Mesodermal cell (in vitro differentiated cells): ENCODE results near the gene SIL1.
"Not testable (repeated sequence)": the region's sequence is repeated elsewhere in the genome, so short reads cannot be mapped to it uniquely, and the experiment has no call there.

ENCODE experiments used
- H3K27ac ChIP-seq: 2 replicates; pipeline ENCODE4 v1.7.0; 2013; ENCODE audit warnings: mild to moderate bottlenecking, low read depth, low read length, moderate library complexity; ENCODE audit not compliant: severe bottlenecking
- H3K36me3 ChIP-seq: 2 replicates; pipeline ENCODE4 v1.7.1; 2013; ENCODE audit warnings: mild to moderate bottlenecking, low read length, moderate library complexity; ENCODE audit not compliant: control insufficient read depth, insufficient read depth
- H3K4me1 ChIP-seq: one replicate; pipeline ENCODE4 v1.7.1; 2013; ENCODE audit warnings: mild to moderate bottlenecking, low read length; ENCODE audit not compliant: insufficient read depth, control insufficient read depth, poor library complexity, severe bottlenecking
- H3K4me3 ChIP-seq: 2 replicates; pipeline ENCODE4 v1.7.0; 2013; ENCODE audit warnings: low read length, control low read depth, mild to moderate bottlenecking; ENCODE audit not compliant: insufficient read depth, poor library complexity, severe bottlenecking; ENCODE audit errors: extremely low read depth
- H3K9me3 ChIP-seq: 2 replicates; pipeline ENCODE4 v1.7.1; 2013; ENCODE audit warnings: mild to moderate bottlenecking, low read length, moderate library complexity; ENCODE audit not compliant: control insufficient read depth
- WGBS, 2 experiments: methylation state at CpG; one replicate each; pipeline ENCODE4 v1.1.5; 2013; ENCODE audit warnings: missing lambda C conversion rate in 2 of 2; ENCODE audit not compliant: insufficient coverage in 2 of 2; 5-methylcytosine and 5-hydroxymethylcytosine counted together

SIL1 gene

DNA sequence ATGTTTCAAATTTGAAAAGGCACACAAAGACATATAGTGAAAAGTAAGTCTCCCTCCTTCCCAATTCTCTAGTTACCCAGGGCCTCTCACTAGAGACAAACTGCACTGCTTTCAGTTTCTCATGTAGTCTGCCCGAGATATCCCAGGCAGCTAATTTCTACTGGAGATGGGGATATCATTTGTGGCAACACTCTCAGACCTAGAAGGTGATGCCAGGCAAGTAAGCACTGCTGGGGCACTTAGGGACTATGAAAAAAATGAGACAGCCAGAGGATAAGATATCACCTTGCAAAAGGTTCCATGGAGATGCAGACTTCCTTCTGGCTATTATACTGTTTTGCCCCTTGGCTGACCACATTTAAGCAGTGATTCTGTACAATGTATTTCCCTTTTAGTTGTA lies 12.6 kb downstream of the SIL1 start:
- Histone ChIP-seq H3K27ac (no peak overlapping the region), H3K4me1 (peaks cover 15% of the 10 kb centered on the region), H3K4me3 (no peak overlapping the region), H3K36me3 (no peaks in the 10 kb centered on the region), H3K9me3 (no peaks in the 10 kb centered on the region)
- WGBS, 2 experiments, result 100% methylated on average over 1 of the region's 1 CpG; no CpG with 5 or more reads in 1 of the 2 experiments

DNA sequence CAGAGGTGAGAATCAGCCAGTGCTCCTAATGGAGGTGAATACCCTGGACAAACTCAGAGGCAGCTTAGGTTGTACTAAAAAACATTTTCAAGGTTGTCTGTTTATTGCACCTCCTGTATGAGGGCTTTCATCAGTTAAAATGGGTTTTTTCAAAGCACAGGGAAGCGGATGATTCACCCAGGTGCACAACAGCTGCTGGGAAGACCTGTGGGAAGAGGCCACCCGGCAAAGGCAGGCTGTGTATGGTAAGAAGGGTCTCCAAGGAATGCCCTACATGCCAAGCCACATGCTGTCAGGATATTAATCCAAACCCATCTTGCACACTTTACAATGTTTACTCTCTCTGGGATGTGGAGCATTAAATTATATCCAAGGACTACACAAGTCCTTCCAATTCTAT lies 14.7 kb downstream of the SIL1 start:
- Histone ChIP-seq H3K9me3 (no peaks in the 10 kb centered on the region), H3K36me3 (no peaks in the 10 kb centered on the region), H3K4me1 (peaks cover 16% of the 10 kb centered on the region), H3K27ac (no peak overlapping the region), H3K4me3 (no peak overlapping the region)
- WGBS, 2 experiments, result 78 to 87% methylated on average over 1 to 2 of the region's 2 CpGs

DNA sequence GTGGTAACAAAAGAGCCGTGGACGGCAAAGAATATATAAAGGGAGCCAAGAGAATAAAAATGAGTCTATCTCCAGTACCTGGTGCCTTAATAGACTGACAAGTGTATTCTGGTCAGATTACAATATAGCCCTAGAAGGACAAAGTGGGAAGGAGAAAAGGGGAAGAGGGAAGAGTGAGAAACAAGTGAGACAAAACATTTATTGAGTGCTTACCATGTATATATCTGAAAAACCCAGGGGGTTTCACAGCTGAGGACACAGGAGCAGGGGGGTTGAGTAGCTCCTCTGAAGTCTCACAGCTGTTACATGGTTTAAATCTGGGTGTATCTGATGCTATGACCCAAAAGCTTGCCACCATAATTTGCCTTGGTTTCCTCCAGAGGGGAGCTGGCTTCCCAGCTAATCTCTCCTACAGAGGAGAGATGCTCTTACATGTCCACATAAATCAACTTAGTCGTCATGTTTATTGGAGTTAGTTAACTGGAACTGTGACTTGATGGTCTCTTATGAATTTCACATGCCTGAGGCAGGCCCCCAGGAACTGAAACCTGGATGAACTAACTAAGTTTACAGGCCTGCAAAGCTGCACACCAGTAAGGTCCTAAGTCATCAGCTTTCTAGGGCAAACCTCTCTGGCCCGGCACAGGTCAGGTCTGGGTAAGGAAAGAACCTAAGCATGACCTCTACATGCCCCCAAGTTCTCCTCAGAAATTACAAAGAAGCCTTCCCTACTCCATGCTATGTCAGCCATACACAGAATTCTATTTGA lies 15.5 kb downstream of the SIL1 start:
- Histone ChIP-seq H3K4me1 (peaks cover 21% of the 10 kb centered on the region), H3K27ac (no peak overlapping the region), H3K36me3 (no peaks in the 10 kb centered on the region), H3K4me3 (no peak overlapping the region), H3K9me3 (no peaks in the 10 kb centered on the region)
- WGBS, 2 experiments, result 100% methylated on average over 1 to 3 of the region's 4 CpGs

DNA sequence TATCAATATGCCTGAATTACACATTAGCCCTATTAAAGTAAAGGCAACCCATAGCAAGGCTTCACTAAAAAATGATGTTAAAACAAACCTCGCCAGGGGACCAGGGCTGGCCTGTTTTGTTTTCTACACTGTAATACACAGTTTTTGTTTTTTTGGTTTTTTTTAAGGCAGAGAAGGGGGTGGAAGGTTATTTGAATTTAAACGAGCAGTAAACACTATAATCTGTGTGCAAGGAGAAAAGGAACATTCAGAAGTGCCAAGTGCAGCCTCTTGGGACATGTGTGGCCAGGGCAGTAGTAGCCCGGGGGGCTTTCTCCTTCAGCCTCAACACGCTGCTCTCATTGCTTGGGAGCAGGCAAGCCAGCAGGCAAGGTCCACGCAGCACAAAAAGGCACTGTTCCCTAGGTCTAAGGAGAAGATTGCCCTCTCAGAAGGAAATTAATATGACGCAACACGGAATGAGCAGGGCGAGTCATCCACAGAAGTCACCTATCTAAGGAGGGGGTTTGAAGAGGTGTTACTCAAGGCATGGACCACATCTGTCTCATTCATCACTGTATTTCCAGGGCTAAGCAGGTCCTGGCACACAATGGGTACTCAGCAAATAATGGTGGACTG lies 16.2 kb downstream of the SIL1 start:
- H3K4me1 ChIP-seq, result peaks cover 21% of the 10 kb centered on the region
- no peaks in the 10 kb centered on the region for H3K36me3 ChIP-seq
- no peak overlapping the region for H3K4me3 ChIP-seq
- whole genome bisulfite sequencing, 2 experiments, result 84 to 86% methylated on average over 5 to 7 of the region's 8 CpGs
- no peak overlapping the region for H3K27ac ChIP-seq
- no peaks in the 10 kb centered on the region for H3K9me3 ChIP-seq

DNA sequence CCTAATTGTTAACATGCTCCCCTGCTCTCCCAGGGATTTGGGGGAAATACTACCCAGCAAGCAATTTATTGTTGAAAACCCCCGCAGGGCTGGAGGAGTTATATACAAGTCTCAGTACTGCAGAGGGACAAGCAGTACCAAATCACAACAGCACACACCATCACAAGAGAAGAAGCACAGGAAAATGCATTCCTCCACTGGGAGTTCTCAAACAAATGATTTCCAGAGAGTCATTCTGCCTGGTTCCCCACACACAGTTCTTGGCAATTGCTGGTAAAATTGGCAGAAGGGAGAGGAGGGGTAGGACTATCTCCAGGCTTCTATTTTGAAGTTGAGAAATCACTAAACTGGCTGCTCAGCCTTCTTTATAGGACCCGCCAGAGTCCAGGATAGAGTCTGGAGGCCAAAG lies 16.8 kb downstream of the SIL1 start:
- H3K36me3 ChIP-seq, result no peaks in the 10 kb centered on the region
- H3K4me1 ChIP-seq, result peaks cover 21% of the 10 kb centered on the region
- H3K27ac ChIP-seq, result no peak overlapping the region
- H3K9me3 ChIP-seq, result no peaks in the 10 kb centered on the region
- H3K4me3 ChIP-seq, result no peak overlapping the region
- 80% methylated on average over 1 of the region's 2 CpGs; no CpG with 5 or more reads in 1 of the 2 experiments for WGBS, 2 experiments

DNA sequence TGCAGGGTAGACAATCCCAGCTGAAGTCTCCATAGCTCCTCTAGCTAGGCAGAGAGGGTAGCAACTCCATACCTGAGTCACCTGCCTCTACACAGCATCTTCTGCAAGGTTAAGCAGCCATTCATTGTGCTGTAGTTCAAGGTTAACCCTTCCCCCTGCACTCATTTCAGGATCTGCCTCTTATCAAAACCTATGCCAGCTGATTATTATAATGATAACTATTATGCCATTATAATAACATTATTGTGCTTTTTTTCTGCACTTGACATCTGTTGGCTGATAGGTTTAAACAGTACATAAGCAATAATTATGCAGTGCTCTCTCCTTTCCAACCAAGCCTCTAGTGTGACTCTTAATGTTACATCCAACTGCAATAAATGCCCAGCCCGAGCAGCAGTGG lies 17.3 kb downstream of the SIL1 start:
- Histone ChIP-seq H3K4me3 (no peak overlapping the region), H3K9me3 (no peaks in the 10 kb centered on the region), H3K4me1 (peaks cover 21% of the 10 kb centered on the region), H3K27ac (no peak overlapping the region), H3K36me3 (no peaks in the 10 kb centered on the region)
- WGBS, 2 experiments, result 70 to 100% methylated on average over 1 of the region's 1 CpG

DNA sequence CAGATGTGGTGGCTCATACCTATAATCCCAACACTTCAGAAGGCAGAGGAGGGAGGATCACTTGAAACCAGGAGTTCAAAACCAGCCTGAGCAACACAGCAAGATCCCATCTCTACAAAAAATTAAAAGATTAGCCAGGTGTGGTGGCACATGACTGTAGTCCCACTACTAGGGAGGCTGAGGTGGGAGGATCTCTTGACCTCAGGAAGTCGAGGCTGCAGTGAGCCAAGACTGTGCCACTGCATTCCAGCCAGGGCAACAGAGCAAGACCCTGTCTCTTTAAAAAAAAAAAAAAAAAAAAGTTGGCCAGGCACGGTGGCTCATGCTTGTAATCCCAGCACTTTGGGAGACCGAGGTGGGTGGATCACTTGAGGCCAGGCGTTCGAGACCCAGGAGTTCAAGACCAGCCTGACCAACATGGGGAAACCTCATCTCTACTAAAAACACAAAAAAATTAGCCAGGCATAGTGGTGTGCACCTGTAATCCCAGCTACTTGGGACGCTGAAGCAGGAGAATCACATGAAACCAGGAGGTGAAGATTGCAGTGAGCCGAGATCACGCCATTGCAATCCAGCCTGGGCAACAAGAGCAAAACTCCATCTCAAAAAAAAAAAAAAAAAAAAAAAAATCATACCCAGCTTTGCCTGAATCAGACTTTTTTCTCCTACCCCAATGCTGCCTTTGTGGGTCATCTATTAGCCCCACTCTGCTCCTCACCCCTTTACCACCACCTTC lies 18.2 kb downstream of the SIL1 start:
- 100% methylated on average over 2 of the region's 8 CpGs for WGBS, 2 experiments
- not testable (repeated sequence) for H3K9me3 ChIP-seq, H3K4me3 ChIP-seq, H3K36me3 ChIP-seq, H3K27ac ChIP-seq
- peaks cover 21% of the 10 kb centered on the region for H3K4me1 ChIP-seq

DNA sequence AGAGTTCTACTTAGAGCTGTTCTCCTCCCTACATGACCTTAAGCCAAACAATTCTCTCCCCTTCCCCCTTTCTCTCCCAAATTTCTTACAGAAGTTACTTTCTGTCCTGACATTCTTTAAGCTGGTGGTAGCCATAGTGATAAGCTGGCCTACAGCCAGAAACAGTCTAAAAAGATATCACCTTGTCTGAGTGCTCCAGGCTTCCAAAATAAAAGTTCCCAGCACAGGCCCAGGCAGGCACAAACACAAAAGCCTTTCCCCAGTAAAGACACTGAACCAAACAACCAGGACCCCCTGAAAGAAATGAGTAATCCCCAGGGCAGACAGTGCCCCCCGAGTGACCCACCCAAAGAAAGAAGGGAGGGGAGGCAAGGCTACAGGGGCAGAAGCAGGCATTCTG lies 19.2 kb downstream of the SIL1 start:
- WGBS, 2 experiments, result 0 to 20% methylated on average over 1 of the region's 1 CpG
- H3K4me1 ChIP-seq, result peaks cover 21% of the 10 kb centered on the region
- H3K27ac ChIP-seq, result peak overlapping the region; percentile 81
- H3K9me3 ChIP-seq, result no peaks in the 10 kb centered on the region
- no peak overlapping the region for H3K4me3 ChIP-seq
- H3K36me3 ChIP-seq, result no peaks in the 10 kb centered on the region

DNA sequence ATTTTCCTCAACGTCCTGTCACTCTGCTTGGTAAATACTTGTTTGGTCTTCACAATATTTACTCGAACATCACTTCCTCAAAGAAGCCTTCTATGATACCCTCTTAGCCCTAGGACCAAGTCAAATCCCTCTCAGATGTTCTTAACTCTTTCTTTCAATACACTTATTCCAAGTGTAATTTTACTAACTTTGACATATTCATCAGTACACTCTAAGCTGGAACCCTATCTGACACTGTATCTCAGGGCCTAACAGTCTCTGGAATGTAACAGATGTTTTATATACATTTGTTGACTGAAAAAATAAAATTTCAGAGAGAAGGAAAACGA lies 19.6 kb downstream of the SIL1 start:
- whole genome bisulfite sequencing, 2 experiments, result 50 to 76% methylated on average over 2 to 3 of the region's 3 CpGs
- Histone ChIP-seq H3K36me3 (no peaks in the 10 kb centered on the region), H3K9me3 (no peaks in the 10 kb centered on the region), H3K4me1 (peaks cover 21% of the 10 kb centered on the region), H3K4me3 (no peak overlapping the region), H3K27ac (peak overlapping the region; percentile 81)

DNA sequence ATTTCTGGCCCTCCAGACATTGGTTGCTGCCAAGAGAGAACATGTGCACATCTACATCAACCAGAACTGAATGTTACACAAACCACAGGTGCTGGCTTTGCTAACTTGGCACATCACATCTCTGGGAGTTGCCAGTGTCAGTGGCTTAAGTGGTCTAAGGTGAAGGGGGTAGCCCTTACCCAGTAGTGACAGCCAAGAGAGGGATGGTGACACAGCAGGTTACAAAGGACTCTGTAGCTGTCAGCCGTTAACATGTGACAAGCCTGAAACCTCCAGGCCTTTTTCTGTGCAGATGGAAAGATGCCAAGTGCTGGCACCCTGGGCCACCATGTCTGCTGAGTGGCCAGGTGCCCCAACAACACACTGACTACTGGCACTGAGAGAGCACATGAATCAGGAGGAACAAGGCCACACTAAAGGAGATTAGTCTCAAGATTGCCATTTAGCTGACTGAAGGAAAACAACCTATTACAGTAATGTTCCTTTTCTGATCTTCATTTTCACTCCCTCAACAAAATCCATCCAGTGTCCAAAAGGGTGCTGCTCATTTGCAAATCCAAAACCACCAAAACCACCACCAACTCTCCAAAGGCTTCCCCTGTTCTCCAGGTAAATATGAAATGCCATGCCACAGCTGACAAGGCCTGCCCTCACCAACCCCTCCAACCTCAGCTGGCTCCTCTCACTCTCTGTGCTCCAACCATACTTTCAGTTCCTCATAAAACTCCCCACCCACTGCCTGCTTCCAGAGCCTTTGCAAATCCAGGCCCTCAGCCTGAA lies 20.2 kb downstream of the SIL1 start:
- Histone ChIP-seq H3K36me3 (no peaks in the 10 kb centered on the region), H3K4me1 (peaks cover 21% of the 10 kb centered on the region), H3K9me3 (peaks cover under 1% of the 10 kb centered on the region), H3K27ac (peak overlapping the region; percentile 81), H3K4me3 (no peak overlapping the region)
- 67 to 79% methylated on average over 1 of the region's 1 CpG for WGBS, 2 experiments
